GM19438 (cell line): ENCODE results near the gene BAIAP2.
"Not testable (repeated sequence)": the region's sequence is repeated elsewhere in the genome, so short reads cannot be mapped to it uniquely, and the experiment has no call there.

Source experiments
- ATAC-seq: cut with Tn5 transposase; IDR thresholded peaks from one replicate; pipeline ENCODE4 v1.9.1; 2021; ENCODE audit warnings: low read depth; ENCODE audit not compliant: unreplicated experiment

Gene BAIAP2

GRCh38 chr17:81132770-81133723 lies 98.1 kb downstream of the BAIAP2 start:
- no peak for ATAC-seq

- no peak for ATAC-seq
Measured at GRCh38 chr17:81134064-81134781, 99.3 kb downstream of the BAIAP2 start.

- ATAC-seq = no peak
Measured at GRCh38 chr17:81135505-81136278, 100.7 kb downstream of the BAIAP2 start.

- ATAC-seq = no peak
Measured at GRCh38 chr17:81136366-81136765, 101.4 kb downstream of the BAIAP2 start.

GRCh38 chr17:81137248-81137647 lies 102.3 kb downstream of the BAIAP2 start:
- ATAC-seq = no peak

- no peak for ATAC-seq
Measured at GRCh38 chr17:81138083-81138482, 103.1 kb downstream of the BAIAP2 start.

- no peak for ATAC-seq
Measured at GRCh38 chr17:81138500-81138899, 103.5 kb downstream of the BAIAP2 start.

- no peak for ATAC-seq
Measured at GRCh38 chr17:81139428-81139827, 104.5 kb downstream of the BAIAP2 start.

- ATAC-seq = no peak
Measured at GRCh38 chr17:81140018-81140417, 105.1 kb downstream of the BAIAP2 start.

- no peak for ATAC-seq
Measured at GRCh38 chr17:81140695-81141094, 105.7 kb downstream of the BAIAP2 start.

- ATAC-seq = no peak
Measured at GRCh38 chr17:81142301-81143199, 107.6 kb downstream of the BAIAP2 start.

- ATAC-seq = no peak
Measured at GRCh38 chr17:81143200-81143527, 108.2 kb downstream of the BAIAP2 start.

GRCh38 chr17:81143717-81144422 lies 108.9 kb downstream of the BAIAP2 start:
- no peak for ATAC-seq

GRCh38 chr17:81144423-81144781 lies 109.5 kb downstream of the BAIAP2 start:
- ATAC-seq = no peak

GRCh38 chr17:81146208-81146607 lies 111.3 kb downstream of the BAIAP2 start:
- ATAC-seq = not testable (repeated sequence)

- ATAC-seq = no peak
Measured at GRCh38 chr17:81147701-81148100, 112.8 kb downstream of the BAIAP2 start.

- ATAC-seq = no peak
Measured at GRCh38 chr17:81148571-81148970, 113.6 kb downstream of the BAIAP2 start.

GRCh38 chr17:81148986-81149533 lies 114.1 kb downstream of the BAIAP2 start:
- ATAC-seq = no peak

- ATAC-seq = no peak
Measured at GRCh38 chr17:81150377-81151077, 115.6 kb downstream of the BAIAP2 start.
